Esophagus squamous epithelium (tissue), 5 donors: ENCODE data around the gene PLEKHH2. TPM values are rescaled to one million over a fixed set of nuclear protein-coding genes. Genes with fewer than 3 reads are reported as not detected.

Experiments used
- DNase-seq: peaks from one replicate; lab custom pipeline; 2025; lab: John Stamatoyannopoulos, UW
- H3K27ac ChIP-seq, 4 donors: fragments of 200-600 bp; sonication (generic); one replicate each; pipeline ENCODE4 v1.5.1; 2016 to 2019; ENCODE audit warnings: mild to moderate bottlenecking in 1 of 4
- H3K27me3 ChIP-seq, 4 donors: fragments of 200-600 bp; sonication (generic); 1 replicate in 3 of 4; 2 replicates in 1 of 4; pipeline versions ENCODE4 v1.5.1 to v1.6.0; 2017 to 2021; ENCODE audit warnings: antibody characterized with exemption in 1 of 4
- H3K36me3 ChIP-seq, 3 donors: fragments of 200-600 bp; sonication (generic); one replicate each; pipeline ENCODE4 v1.5.1; 2016 to 2019
- H3K4me1 ChIP-seq, 3 donors: fragments of 200-600 bp; sonication (generic); one replicate each; pipeline ENCODE4 v1.5.1; 2017 to 2019
- H3K4me3 ChIP-seq, 4 donors: fragments of 200-600 bp; sonication (generic); 1 replicate in 3 of 4; 2 replicates in 1 of 4; pipeline ENCODE4 v1.5.1; 2016 to 2019; ENCODE audit warnings: mild to moderate bottlenecking in 2 of 4, moderate library complexity in 1 of 4
- H3K9me3 ChIP-seq, 3 donors: fragments of 200-600 bp; sonication (generic); one replicate each; pipeline ENCODE4 v1.5.1; 2016 to 2019
- CTCF ChIP-seq, 6 experiments: fragments of 450-650 bp in 4 of 6; fragments of 200-600 bp in 2 of 6; sonication (generic) in 2 of 6; IDR thresholded peaks; one replicate each; pipeline ENCODE4 v1.5.1; 2016 to 2019; ENCODE audit warnings: antibody characterized with exemption in 6 of 6, mild to moderate bottlenecking in 4 of 6, moderate library complexity in 4 of 6
- POLR2A ChIP-seq, 4 donors: fragments of 450-650 bp; IDR thresholded peaks; one replicate each; pipeline ENCODE4 v1.6.1; 2017; ENCODE audit warnings: antibody characterized with exemption in 4 of 4, mild to moderate bottlenecking in 4 of 4, moderate library complexity in 3 of 4
- WGBS, 2 donors: methylation state at CpG; one replicate each; pipeline ENCODE4 v1.1.5; 2018; 5-methylcytosine and 5-hydroxymethylcytosine counted together
- intact Hi-C: fragments of 100-400 bp; cut with DNase I; formaldehyde crosslinking; loops from one replicate; pipeline ENCODE4 v1.15.0; 2022
- small RNA-seq, 4 donors: library from RNA; depleted of rRNA; stranded (forward); fragments of <200 nt; gene quantifications; one replicate each; pipeline ENCODE3, GENCODE V24; 2016
- total RNA-seq, 4 donors: library from RNA; depleted of rRNA; stranded (reverse); fragments of >200 nt; gene quantifications; one replicate each; pipeline ENCODE4 v1.1.0, GENCODE V29; 2016
- donor health status: DM: yes; HTN: yes; CAD: no.

Gene PLEKHH2
- total RNA-seq, 4 donors from 2014 or later: 1.7 to 25.7 (median 8.3) TPM

- WGBS, 2 donors: 76 to 85% methylated on average over 3 of the region's 3 CpGs
- H3K4me3 ChIP-seq: no peak overlapping the region
- H3K9me3 ChIP-seq: no peaks in the 10 kb centered on the region
- TF ChIP-seq POLR2A (IDR thresholded peaks at IDR 0.05) (no peak), CTCF (IDR thresholded peaks at IDR 0.05) (no peak)
- no peaks in the 10 kb centered on the region for H3K4me1 ChIP-seq
- intact Hi-C loops: no loop called here
- no peak overlapping the region for H3K27ac ChIP-seq
- H3K36me3 ChIP-seq: peaks cover 0 to 31% (median 0%) of the 10 kb centered on the region in 3 donors
- no peak for DNase-seq
- no peaks in the 10 kb centered on the region for H3K27me3 ChIP-seq
These were observed 177.7 kb downstream of the PLEKHH2 start for GRCh38 chr2:43814711-43815110.

Small RNAs within 50 kb of the gene (small RNA-seq; reads per million reads assigned to genes)
- 0 reads per million in 4 donors for gene RF00019
- gene RN7SKP66: 0 reads per million in 4 donors

Other genes starting within 250 kb of the PLEKHH2 start
- gene THADA, start 41.2 kb upstream of the PLEKHH2 start, total RNA-seq: 10 to 100 TPM; 14.0 to 32.2 (median 21.0) TPM
- under 1 TPM in 1 of 4 donors, not detected in 3; 0.38 TPM for gene C1GALT1C1L, start 39.2 kb downstream of the PLEKHH2 start, total RNA-seq
- gene DYNC2LI1, start 136.8 kb downstream of the PLEKHH2 start, total RNA-seq: 10 to 100 TPM in 3 of 4 donors, 1 to 10 TPM in 1; 9.4 to 19.1 (median 14.4) TPM
- not detected for gene ABCG5, start 201.6 kb downstream of the PLEKHH2 start, total RNA-seq
- gene ABCG8, start 201.7 kb downstream of the PLEKHH2 start, total RNA-seq: not detected